NCI-H1417 (cell line): Measurements from ENCODE around the gene C16orf78.
"Not testable (repeated sequence)": the region's sequence is repeated elsewhere in the genome, so short reads cannot be mapped to it uniquely, and the experiment has no call there.

Experiments
- DNase-seq, 3 experiments: peaks; one replicate each; lab custom pipeline; 2025; lab: John Stamatoyannopoulos, UW

The C16orf78 gene

DNA sequence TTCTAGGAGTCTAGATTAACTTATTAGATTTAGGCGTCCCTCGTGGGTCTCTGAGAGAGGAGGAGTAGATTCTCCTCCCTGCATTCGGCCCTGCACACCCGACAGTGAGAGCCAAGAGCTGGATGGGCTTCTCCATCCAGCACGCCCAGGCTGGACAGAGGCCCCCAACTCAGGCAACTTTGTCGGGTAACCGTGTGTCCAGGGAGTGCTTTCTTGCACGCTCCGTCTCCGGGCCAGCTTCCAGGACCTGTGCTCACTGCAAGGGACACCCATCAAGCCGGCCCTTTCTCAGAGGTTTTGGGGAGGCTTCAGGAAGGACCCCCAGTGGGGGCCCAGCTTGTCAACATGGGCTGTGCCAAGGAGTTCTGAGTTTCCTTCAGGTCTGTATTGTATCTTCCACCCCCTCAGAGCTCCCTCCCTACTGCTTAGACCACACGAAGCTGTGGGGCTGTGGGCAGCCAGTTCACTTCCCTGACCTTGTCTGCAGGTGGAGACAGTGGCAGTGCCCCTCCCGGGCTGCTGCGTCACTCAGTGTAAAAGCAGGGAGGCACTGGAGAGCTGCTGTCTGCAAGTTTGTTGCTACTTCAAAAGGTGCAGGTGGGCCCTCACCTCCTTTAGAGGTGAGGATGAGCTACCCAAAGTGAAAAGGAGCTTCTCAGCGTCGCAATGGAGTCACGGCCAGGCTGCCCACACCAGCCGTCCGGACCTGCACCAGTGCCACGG, 24.0 kb upstream of the C16orf78 start:
- DNase-seq, result no peak

DNA sequence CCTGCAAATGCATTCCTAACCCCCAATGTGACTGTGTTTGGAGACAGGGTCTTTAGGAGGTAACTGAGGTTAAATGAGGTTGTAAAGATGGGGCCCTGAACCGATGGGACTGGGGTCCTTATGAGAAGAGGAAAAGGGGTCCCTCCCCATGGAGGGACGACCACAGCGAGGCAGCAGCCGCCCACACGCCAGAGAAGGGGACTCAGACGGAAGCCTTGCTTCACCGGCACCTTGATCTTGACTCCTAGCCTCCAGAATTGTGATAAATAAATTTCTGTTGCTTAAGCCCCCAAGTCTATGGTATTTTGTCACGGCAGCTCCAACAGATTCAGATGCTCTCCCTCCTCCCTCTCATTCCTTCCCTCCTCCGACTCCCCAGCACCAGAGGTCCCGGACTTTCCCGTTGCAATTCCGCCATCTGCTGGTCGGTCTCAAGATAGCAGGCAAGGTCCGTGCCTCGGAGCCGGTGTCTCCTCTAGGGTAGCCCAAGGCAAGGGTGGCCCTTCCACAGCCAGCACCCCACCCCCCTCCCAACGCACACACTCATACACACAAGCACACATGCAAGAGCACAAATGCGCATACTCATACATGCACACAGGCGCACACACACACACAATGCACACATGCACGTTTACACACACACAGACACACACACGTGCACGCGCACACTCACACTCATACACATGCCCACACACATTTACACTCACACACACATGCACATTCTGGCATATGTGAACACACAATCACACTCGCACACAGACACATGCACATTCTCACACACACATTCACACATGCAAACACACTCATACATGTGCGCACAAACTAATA, 23.1 kb upstream of the C16orf78 start:
- DNase-seq, result peak; percentile 20 to 68 (median 65)

DNA sequence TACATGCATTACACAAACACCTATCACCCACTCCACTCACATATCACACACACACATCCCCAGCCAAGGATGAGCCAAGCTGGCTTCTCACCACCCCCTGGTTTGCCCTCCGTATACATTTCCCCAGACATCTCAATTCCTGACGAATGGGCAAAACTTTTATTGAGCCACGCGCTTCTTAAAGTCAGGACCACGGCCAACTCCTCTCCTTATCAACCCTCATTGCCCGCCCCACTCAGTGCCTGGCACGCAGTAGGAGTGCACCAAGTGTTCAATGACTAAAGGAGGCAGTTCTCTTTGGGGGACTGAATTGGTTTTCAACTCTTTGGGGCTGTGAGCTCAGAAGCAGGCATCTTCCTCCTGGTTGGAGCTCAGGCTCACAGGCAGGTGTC, 22.5 kb upstream of the C16orf78 start:
- no peak for DNase-seq

DNA sequence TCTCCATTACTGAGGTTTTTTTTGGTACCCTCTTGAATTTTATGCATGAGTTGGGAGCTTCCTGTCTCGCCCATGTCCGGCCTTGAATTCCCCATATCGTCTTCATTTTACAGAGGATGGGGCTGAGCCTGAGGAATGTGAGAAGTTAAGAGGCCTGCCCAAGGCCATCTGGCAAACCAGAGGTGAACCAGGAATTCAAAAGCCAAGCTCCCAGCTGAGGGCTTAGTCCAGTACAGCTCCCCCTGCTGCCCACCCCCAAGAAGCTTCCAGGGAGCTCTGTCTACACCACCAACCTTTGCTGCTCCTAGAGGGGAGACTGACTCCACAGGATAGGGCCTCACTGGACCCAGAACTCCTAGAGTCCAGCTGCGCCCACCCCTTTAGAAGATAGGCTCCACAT, 20.7 kb upstream of the C16orf78 start:
- DNase-seq, result peak in 1 of 3 experiments; percentile 17

DNA sequence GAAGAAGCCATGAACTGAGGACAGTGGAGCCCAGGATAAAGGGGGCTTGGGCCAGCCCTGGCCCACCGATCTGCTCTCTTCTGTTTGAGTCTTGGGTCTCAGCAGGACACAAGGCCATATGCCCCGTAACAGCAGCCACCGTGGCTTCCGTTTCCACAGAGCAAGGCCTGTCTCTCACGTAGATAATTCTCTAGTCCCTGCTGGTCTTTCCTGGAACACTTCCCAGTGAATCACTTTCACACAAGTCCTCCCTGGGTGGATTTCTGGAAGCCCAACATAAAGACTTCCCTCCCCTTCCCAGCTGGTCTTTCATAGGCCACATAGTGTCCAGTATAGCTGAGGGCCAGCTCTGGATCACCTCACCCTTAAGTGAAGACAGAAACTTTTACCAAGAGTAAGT, 19.9 kb upstream of the C16orf78 start:
- no peak for DNase-seq

DNA sequence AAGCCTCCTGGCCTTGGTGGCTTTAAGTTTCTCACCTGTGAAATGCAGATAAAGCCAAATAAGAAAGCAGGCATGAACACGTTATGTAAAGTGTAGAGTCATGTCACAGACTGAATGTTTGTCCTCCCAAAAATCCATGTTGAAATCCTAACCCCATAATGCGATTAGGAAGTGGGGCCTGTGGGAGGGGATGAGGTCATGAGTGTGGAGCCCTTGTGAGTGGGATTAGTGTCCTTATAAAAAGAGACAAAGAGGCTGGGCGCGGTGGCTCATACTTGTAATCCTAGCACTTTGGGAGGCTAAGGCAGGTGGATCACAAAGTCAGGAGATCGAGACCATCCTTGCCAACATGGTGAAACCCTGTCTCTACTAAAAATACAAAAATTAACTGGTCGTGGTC, 19.5 kb upstream of the C16orf78 start:
- no peak for DNase-seq

DNA sequence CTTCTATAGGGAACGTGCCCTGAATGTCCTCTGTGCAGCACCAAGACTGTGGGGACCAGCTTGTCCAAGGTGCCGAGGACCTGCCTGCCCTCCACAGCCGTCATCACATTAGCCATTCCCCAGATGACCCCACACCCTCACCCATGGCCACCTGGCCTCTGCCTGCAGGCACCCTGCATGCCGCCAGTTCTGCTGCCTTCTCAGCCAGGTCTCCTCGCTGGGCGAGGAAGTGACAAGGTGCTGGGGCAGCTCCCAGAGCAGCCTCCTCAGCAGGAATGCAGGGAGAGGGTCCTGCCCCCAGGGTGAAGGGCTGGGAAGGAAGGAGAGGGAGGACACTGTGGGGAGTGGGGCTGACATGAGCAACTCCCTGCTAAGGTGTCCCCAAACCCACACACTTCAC, 18.6 kb upstream of the C16orf78 start:
- DNase-seq, result no peak

DNA sequence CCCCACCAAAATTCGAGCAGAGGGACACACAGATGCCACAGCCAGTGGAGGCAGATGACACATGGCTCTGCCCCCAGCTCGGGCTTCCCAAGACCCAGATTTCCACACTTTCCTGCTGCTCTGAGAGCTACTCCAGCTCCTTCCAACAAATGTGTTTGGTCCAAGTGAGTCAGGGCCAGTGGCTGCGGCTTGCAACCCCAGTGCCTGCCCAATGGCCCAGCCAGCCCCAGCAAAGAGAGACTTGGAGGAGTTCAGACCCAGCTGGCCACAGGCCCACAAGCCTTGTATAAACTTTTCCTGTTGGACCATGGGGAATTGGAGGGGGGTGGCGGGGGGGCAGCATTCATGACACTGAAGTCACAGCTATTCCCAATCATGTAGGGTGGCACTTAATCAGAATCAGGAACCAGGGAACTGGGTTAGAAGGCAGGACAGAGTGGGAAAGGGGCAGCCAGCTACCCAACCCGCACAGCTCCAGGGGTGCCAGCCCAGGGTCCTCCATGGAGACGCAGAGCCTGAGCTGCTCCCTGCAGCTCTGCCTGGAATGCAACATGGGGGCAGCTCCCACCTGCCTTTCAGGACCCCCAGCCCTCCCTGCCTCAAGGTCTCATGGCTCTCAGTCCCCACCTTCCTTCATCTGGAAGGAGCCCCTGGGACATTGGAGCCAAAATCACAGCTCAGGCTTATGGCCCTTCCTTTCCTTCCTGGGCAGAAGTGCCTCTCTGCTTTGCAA, 17.5 kb upstream of the C16orf78 start:
- no peak for DNase-seq

DNA sequence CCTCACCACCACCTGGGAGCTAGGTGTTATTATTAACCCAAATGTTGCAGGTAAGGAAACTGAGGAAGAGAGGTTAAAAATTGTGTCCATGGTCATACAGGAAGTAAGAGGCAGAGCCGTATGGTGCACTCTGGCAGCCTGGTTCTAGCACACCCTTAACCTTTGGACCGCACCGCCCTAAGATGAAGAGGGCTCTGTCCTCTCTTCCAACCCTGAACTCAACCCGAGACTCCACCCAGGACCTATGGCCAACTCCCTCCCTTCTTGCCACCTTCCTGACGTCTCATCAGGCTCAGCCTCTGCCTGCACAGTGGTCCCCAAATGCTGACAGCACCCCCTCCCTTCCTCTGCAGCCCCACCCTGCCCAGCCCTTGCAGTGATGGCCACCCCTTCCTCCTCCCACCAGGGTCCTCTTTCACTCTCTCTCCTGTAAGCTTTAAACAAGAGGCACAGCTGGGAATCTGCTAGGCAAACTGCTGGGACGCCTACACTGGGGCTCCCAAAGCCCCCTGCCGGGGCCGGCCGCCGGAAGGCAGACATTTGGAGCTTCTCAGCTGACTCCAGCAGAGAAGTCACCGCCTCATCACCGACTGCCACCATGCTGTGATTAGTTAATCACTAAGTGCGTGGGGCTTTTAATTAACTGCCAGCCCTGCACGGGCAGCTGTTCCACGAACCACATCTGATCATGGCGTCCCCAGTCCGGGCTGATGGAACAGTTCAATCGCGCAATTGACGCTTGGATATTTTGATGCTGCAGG, 16.7 kb upstream of the C16orf78 start:
- peak in 2 of 3 experiments; percentile 43 to 72 for DNase-seq

DNA sequence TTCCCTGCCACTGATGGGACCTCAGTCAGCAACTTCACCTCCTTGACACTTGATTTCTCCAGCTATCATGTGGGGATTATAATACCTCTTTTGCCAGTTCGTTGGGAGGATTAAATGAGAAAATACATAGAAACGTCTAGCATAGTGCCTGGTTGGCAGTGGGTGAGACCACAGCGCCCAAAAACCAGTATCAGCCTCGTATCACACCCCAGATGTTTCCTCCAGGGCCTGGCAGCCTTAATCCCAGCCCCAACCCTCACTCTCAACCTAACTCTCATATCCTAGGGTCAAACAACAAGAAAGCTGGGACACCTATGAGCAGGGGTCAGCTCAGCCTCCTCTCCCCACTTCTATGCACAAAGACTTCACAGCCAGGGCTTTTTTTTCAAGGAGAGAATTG, 14.0 kb upstream of the C16orf78 start:
- no peak for DNase-seq

DNA sequence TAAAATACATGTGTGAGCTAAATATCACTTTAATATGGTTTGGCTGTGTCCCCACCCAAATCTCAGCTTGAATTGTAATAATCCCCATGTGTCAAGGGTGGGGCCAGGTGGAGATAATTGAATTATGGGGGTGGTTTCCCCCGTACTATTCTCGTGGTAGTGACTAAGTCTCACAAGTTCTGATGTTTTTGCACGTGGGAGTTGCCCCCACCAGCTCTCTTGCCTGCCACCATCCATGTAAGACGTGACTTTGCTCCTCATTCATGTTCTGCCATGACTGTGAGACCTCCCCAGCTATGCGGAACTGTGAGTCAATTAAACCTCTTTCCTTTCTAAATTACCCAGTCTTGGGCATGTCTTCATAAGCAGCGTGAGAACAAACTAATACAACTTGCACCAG, 11.9 kb upstream of the C16orf78 start:
- not testable (repeated sequence) for DNase-seq

DNA sequence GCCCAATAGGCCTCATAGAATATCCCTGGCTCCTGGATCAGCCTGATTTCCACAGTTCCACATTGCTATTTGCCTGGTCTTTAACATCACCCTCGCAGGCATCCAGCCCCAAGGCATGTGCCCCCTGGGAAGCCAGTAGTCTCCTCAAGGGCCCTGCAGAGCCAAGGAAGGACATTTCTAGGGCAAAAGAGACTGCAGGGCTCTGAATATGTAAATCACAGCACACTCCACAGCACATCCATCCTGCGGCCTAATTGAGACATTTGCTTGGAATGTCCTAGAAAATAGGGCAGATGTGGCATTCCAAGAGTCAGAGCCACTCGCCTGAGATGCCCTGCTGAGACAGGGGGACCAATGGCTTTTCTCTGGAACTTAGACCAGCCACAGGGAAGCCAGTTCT, 11.4 kb upstream of the C16orf78 start:
- DNase-seq, result no peak

DNA sequence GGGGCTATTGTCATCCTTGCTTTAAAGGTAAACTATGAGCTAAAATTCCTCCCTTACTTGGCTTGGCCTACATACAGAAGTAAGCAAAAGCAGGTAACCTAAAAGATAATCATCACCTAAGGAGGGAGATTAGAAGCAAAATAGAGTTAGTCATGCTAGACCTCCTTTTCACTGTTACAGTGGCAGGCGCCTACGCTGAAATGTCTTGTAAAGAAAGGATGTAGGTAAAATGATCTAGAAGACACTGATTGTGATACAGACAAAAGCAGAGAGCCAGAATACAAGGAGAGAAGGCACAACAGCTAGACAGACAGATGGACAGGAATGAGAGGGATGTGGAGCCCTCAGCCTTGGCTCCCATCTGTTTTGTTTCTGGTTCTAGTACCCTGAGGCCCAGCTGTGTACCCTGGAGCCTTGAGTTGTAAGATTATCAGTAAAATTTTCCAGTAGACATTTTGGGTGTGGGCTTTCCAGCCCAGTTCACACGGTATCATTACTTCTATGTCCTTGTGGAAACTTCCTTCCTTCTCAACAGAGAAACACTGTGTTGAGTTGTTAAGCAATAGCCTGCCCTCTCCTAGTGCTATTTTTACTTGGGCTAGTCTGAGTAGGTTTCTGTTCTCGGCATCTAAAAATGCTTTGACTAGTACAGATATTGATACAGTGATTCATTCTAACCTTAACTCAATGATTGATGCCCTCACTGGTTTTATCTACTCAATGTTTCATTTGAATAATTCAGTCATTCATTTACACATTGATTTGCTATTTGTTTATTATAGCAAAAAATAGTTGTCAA, 7.7 kb upstream of the C16orf78 start:
- no peak for DNase-seq

DNA sequence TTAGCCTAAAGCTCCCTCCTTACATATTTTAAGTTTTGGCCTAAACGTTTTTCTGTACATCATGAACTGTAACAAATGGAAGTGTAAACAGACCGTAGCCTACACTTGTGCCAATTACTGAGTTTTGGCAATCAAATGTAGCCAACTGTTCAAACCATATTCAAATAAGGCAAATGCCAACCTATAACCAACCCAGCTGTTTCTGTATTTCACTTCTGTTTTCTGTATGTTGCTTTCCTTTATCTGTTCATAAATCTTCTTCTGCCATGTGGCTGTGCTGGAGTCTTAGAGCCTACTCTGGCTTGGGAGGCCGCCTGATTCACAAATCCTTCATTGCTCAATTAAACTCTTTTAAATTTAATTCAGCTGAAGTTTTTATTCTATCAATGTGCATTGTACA, 6.9 kb upstream of the C16orf78 start:
- DNase-seq, result no peak

DNA sequence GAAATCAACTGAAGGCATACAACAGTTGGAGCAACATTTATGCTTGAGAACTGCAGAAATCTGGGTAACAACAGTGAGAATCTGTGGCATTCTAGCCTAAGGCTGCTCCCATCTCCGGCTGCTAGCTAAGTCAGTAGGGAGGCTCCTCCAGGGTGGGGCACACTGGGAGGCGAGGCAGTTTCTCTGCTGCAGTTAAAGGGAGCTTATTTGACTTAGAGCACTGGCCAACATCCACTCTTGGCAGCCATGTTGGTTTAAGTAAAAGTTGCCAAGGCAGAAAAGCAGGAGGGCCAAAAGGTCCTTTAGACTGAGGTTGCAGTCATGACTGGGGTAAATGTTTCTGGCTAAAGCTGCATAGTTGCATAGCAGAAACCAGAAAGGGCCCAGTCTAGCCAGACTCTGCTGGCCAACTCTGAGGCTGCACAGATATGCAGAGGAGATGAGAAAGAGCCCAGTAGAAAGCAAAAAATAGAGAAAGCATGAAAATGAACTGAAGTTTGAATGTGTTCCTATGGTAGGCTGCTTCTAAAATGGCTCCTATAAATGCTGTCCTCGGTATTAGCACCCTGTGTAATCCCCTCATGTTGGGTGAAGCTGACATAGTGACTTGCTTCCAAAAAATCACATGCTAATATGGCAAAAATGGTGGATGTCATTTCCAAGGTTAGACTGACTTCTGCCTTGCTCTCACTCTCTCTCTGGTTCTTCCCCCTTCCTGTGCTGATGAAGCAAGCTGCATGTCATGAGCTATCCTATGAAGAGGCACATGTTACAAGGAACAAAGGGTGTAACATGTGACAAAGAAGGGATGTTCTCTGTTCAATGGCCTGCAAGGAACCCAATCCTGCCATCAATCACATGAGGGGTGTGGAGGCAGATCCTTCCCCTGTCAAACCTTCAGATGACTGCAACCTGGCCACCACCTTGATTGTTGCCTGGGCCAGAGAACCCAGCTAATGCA, 3.7 kb upstream of the C16orf78 start:
- no peak for DNase-seq

DNA sequence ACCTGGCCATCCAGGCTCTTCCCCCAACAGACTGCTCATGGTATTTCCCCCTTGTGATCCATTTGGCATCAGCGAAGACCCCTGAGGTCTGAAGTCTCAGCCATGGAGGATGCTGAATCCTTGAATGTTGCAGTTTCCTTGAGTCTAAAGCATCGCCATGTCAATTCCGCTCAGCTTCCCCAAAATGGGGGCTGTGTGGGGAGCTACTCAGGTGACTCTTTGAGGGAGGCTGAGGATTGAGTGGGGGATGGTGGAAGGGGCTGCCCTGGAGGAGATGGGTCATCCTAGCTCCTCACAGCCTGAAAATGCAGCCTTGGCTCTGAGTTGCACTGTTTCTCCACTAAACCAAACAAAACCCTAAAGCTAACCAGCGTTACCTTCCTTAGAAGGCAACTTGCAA, 2.6 kb downstream of the C16orf78 start:
- no peak for DNase-seq

DNA sequence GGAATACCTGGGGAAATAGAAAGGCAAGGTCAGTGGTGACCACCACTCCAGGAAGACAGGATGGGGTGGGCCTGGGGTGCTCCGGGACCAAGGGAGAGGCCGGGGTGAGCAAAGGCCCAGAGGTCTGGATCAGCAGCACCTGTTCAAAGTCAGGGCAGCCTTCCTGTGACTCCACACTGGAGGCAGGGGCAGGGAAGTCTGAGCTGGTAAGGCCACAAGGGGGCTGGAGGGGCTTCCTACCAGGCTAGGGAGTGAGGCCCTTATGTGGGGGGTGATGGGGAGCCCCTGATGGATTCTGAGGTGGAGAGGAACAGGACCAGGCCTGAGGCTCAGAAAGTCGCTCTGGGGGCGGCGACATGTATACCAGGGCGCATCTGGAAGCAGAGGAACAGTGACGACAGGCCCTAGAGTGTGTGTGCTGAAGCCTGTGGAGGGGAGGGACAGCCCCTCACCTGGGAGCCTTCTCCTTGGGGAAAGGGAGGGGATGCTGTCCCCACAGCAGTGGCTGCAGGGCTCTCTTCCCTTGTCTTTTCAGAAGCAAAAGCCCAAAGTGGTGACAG, 3.7 kb downstream of the C16orf78 start:
- no peak for DNase-seq

DNA sequence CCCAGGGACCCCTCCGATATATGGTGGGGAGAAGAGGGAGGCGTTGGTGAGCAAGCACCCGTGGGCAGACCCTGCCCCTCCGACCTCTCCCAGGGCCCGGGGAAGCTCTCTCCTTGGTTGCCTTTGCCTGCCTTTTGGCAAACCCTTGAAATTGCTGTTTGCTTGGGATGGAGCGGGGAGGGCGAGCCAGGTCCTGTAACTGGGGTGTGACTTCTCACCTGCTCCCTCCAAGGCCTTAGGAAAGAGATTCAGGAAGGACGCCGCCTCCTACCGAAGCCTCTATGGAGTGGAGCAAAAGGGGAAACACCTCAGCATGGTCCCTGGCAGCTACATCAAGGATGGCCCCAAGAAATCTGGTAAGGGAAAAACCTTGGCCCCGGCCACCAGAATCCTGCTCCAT, 4.6 kb downstream of the C16orf78 start:
- DNase-seq, result no peak

DNA sequence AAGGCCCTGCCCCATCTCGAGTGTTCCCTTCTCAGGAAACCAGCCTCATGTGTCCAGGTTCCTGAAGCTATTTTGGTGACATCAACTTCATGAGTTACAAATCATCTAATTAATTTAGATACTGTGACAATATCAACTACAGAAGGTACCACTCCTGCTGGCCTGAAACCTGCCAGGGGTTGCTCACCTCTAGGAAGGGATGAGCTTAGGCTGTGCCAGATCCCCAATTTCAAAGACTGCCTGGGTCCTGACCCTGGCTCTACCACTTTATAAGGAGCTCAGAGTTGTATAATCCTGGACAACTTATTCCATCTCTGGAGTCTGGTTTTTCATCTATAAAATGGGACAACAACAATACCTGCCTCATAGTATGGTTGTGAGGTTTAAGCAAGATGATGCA, 5.2 kb downstream of the C16orf78 start:
- DNase-seq, result no peak

DNA sequence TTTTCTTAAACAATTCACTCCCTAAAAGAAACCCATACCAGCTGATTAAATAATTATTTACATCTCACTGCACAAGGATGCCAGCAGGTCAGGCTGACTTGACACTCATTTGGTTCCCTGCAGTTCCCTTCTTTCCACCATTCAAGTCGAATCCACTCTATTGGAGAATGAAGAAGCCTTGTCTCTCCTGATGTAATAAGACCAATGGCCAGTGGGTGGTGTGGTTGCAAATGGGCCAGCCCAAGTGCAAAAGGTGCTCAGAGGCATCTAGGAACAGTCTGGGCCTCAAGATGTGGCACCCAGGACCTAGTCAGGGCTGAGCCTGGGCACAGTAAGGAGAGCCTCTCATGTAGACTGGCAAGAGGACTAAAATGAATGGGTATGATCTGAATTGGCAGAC, 9.3 kb downstream of the C16orf78 start:
- no peak for DNase-seq
